SK-N-SH treated with all-trans-retinoic acid at 6 μM for 48 hours (cell line): Measurements from ENCODE around the gene RAD52.

ENCODE experiments used
- ATAC-seq: fragments of 200-7000 bp; cut with Tn5 transposase; 3 replicates; pipeline ENCODE4 v1.9.1; 2020; ENCODE audit warnings: mild to moderate bottlenecking, moderate library complexity
- ARNTL ChIP-seq: fragments of 450-650 bp; formaldehyde crosslinking; IDR thresholded peaks from 2 replicates; pipeline ENCODE4 v1.5.0; 2020; ENCODE audit warnings: low read depth, mild to moderate bottlenecking, moderate library complexity, borderline replicate concordance
- BACH2 ChIP-seq: fragments of 250-450 bp; sonication (Bioruptor Pico); IDR thresholded peaks from 2 replicates; pipeline ENCODE4 v1.9.0; 2021; ENCODE audit warnings: mild to moderate bottlenecking, borderline replicate concordance
- CREB5 ChIP-seq: fragments of 250-450 bp; sonication (Bioruptor Pico); IDR thresholded peaks from 2 replicates; pipeline ENCODE4 v1.5.1; 2020; ENCODE audit warnings: low read depth, mild to moderate bottlenecking, moderate library complexity
- CSDC2 ChIP-seq: fragments of 250-450 bp; sonication (Bioruptor Pico); IDR thresholded peaks from 2 replicates; pipeline ENCODE4 v1.5.0; 2020; ENCODE audit warnings: mild to moderate bottlenecking, moderate library complexity
- CSRNP3 ChIP-seq: fragments of 250-450 bp; sonication (Bioruptor Pico); IDR thresholded peaks from 2 replicates; pipeline ENCODE4 v1.5.1; 2021; ENCODE audit warnings: mild to moderate bottlenecking, moderate library complexity
- ESRRG ChIP-seq: fragments of 250-450 bp; sonication (Bioruptor Pico); IDR thresholded peaks from 2 replicates; pipeline ENCODE4 v1.6.1; 2021; ENCODE audit warnings: mild to moderate bottlenecking
- ISL1 ChIP-seq: fragments of 250-450 bp; sonication (Bioruptor Pico); IDR thresholded peaks from 2 replicates; pipeline ENCODE4 v2.1.2; 2022; ENCODE audit warnings: mild to moderate bottlenecking, moderate library complexity
- OSR1 ChIP-seq: fragments of 250-450 bp; sonication (Bioruptor Pico); IDR thresholded peaks from 2 replicates; pipeline ENCODE4 v1.8.0; 2022; ENCODE audit warnings: moderate library complexity, mild to moderate bottlenecking, inconsistent platforms
- PATZ1 ChIP-seq: fragments of 250-450 bp; sonication (Bioruptor Pico); IDR thresholded peaks from 2 replicates; pipeline ENCODE4 v1.8.0; 2020; ENCODE audit warnings: mild to moderate bottlenecking, moderate library complexity, borderline replicate concordance
- POU6F1 ChIP-seq: fragments of 250-450 bp; sonication (Bioruptor Pico); IDR thresholded peaks from 2 replicates; pipeline ENCODE4 v1.8.0; 2021; ENCODE audit warnings: low read depth, mild to moderate bottlenecking, moderate library complexity, borderline replicate concordance
- PPARA ChIP-seq: fragments of 250-450 bp; sonication (Bioruptor Pico); IDR thresholded peaks from 2 replicates; pipeline ENCODE4 v1.5.0; 2020; ENCODE audit warnings: mild to moderate bottlenecking, borderline replicate concordance
- RARB ChIP-seq: fragments of 250-450 bp; sonication (Bioruptor Pico); IDR thresholded peaks from 2 replicates; pipeline ENCODE4 v1.8.0; 2021; ENCODE audit warnings: mild to moderate bottlenecking, moderate library complexity
- SNAI2 ChIP-seq: fragments of 250-450 bp; sonication (Bioruptor Pico); IDR thresholded peaks from 2 replicates; pipeline ENCODE4 v1.5.0; 2020; ENCODE audit warnings: mild to moderate bottlenecking, moderate library complexity
- TCF4 ChIP-seq: fragments of 250-450 bp; sonication (Bioruptor Pico); IDR thresholded peaks from 2 replicates; pipeline ENCODE4 v1.8.0; 2021; ENCODE audit warnings: mild to moderate bottlenecking, moderate library complexity, borderline replicate concordance
- TOX ChIP-seq: fragments of 250-450 bp; sonication (Bioruptor Pico); IDR thresholded peaks from 2 replicates; pipeline ENCODE4 v1.8.0; 2021; ENCODE audit warnings: mild to moderate bottlenecking, moderate library complexity, borderline replicate concordance
- TSHZ2 ChIP-seq: fragments of 250-450 bp; sonication (Bioruptor Pico); IDR thresholded peaks from 2 replicates; pipeline ENCODE4 v1.5.0; 2020; ENCODE audit warnings: mild to moderate bottlenecking, moderate library complexity
- ZC3H10 ChIP-seq: fragments of 250-450 bp; sonication (Bioruptor Pico); IDR thresholded peaks from 2 replicates; pipeline ENCODE4 v1.5.1; 2021; ENCODE audit warnings: mild to moderate bottlenecking, moderate library complexity
- ZNF8 ChIP-seq: fragments of 450-650 bp; formaldehyde crosslinking; IDR thresholded peaks from 2 replicates; pipeline ENCODE4 v1.5.0; 2020; ENCODE audit warnings: mild to moderate bottlenecking, moderate library complexity

RAD52 gene

GRCh38 chr12:946631-947030, 2.9 kb downstream of the RAD52 start:
- TF ChIP-seq CSRNP3 (CRISPR knock-in tag) (no peak), CSDC2 (no peak), RARB (CRISPR knock-in tag) (no peak), SNAI2 (CRISPR knock-in tag) (no peak), CREB5 (CRISPR knock-in tag) (no peak)
- TF ChIP-seq, all 23 proteins: peak for 0

GRCh38 chr12:946212-946611, 3.3 kb downstream of the RAD52 start:
- ATAC-seq: no peak
- TF ChIP-seq PATZ1 (CRISPR knock-in tag) (no peak), TSHZ2 (CRISPR knock-in tag) (no peak), RARB (CRISPR knock-in tag) (no peak), CSRNP3 (CRISPR knock-in tag) (no peak), CSDC2 (no peak), BACH2 (CRISPR knock-in tag) (no peak), TOX (CRISPR knock-in tag) (no peak), PPARA (CRISPR knock-in tag) (no peak), ZC3H10 (CRISPR knock-in tag) (no peak), ESRRG (CRISPR knock-in tag) (no peak), SNAI2 (CRISPR knock-in tag) (no peak), ARNTL (CRISPR knock-in tag) (no peak), OSR1 (CRISPR knock-in tag) (no peak)

More at GRCh38 chr12:946631-947030, 2.9 kb downstream of the RAD52 start:
- ATAC-seq: no peak

GRCh38 chr12:944211-944610, 5.3 kb downstream of the RAD52 start:
- ATAC-seq: no peak
- no peak for TF ChIP-seq PPARA (CRISPR knock-in tag)
- TF ChIP-seq TSHZ2 (CRISPR knock-in tag): no peak
- no peak for TF ChIP-seq ISL1 (CRISPR knock-in tag)
- no peak for TF ChIP-seq CSRNP3 (CRISPR knock-in tag)
- TF ChIP-seq TCF4 (CRISPR knock-in tag): no peak
- TF ChIP-seq BACH2 (CRISPR knock-in tag): no peak
- no peak for TF ChIP-seq SNAI2 (CRISPR knock-in tag)
- no peak for TF ChIP-seq PATZ1 (CRISPR knock-in tag)
- TF ChIP-seq POU6F1 (CRISPR knock-in tag): no peak
- TF ChIP-seq RARB (CRISPR knock-in tag): no peak
- TF ChIP-seq ZNF8: no peak
